SHP77 (cell line): Measurements from ENCODE around the gene GUCA2A.

Experiments
- DNase-seq, 2 experiments: peaks; one replicate each; lab custom pipeline; 2025; lab: John Stamatoyannopoulos, UW

Gene GUCA2A

DNA sequence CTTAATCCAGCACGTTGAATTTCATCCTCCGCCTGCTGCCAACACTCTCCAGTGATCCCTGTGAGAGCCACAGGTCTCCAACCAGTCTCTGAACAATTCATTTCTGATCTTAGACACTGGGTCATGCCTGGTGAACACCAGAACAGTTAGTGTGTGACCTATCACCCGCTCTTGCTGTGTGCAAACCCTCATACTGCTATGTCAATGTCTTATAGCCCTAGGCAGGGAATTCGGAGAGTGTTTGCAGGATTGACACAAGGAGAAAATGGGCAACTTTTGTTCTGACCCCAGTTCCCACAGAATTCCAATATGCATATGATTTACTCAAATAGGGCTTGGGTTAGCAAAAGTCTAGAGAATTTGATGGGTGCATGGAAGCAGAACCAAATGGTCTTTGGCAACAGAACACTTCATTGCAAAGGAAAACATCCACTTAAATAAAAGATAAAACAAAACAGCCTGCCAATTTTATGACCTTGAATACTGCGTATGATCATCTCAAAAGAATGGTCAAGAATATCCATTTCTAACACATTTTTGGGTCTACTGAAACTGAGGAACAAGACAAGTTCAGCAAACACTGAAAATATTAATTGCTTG lies 34.4 kb downstream of the GUCA2A start:
- DNase-seq = no peak

DNA sequence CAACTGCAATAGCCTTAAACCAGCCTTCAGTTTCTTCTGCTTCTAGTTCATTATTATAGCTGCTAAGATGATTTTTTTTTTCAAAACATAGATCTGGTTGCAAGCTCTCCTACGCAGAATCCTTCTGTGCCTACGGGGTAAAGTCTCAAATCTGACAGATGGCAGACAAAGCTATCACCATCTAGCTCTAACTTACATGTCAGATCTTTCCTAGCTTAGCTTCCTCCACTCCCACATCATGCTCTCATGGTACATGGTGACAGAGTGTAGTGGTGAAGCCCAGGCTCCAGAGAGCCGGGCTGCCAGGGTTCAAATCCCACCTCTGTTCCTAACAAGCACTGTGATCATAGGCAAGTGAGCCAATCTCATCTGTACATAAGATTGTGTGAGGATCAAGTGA lies 35.6 kb downstream of the GUCA2A start:
- DNase-seq = no peak

GRCh38 chr1:42128499-42128898 lies 36.0 kb downstream of the GUCA2A start:
- no peak for DNase-seq

DNA sequence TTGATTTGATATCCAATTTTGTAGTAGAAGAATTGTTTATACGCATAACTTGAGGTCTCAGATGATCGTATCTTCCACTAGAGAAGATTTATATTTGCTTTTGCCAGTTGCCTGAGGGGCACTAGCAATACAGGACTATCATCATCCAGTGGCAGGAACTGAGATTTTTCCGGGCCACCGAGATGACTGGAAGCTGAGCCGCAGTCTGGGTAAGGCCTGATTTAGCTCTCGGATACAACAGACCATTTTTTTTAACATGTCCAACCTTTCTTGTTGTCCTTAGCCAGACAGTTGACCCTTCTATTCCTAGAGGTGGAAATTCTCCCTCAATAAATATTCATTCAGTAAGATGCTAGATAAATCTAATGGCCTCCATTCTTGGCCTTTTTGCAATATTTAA lies 36.8 kb downstream of the GUCA2A start:
- DNase-seq = no peak

DNA sequence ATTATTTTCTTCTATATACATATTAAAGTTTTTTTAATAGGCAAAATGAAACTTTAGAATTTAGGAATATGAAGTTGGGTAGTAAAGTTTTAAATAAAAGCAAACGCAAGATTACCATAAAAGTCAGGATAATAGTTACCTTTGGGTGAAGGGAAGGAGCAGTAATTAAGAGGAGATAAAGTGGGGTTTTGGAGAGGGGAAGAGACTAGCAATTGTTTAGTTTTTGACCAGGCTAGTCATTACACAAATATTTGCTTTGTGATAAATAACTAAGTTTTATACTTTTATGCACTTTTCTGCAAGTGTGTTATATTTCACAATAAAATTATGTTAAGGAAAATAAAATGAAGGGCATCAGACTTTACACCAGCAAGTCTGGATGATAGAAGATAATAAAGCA lies 39.0 kb downstream of the GUCA2A start:
- no peak for DNase-seq

GRCh38 chr1:42122408-42122807 lies 42.1 kb downstream of the GUCA2A start:
- DNase-seq = no peak

GRCh38 chr1:42118125-42118524 lies 46.4 kb downstream of the GUCA2A start:
- DNase-seq = no peak

DNA sequence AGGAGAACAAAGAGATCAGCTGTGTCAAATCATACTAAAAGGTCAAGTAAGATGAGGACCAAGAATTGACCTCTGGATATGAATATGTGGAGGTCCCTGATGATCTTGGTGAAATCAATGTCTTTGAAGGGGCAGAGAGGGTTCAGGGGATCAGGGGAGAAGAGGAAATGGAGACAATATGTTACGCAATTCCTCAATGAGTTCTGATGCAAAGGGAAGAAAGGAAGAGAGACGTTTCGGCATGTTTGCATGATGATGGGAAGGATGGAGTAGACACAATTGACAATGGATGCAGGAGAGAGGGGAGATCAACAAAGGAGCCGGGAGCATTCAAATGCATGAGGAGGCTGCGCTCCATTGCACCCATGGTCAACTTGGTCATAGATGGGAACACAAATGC lies 47.3 kb downstream of the GUCA2A start:
- no peak for DNase-seq

DNA sequence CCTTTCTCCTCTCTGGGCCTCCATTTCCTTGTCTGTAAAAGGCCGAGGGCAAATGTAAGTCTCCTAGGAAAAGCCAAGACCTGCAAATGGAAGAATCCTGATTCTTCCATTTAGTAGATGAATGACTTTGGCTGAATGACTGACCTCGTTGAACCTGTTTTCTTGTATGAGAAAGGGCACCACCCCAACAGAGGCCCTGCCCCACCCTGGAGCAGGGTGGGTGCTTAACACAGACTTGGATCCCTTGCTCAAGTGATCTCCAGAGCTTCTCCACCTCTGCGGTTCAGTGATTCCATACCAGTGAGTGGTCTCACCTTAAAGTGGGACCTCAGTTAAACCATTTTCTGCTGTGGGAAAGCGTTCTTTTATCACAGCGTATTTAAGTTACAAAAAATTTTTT lies 50.3 kb downstream of the GUCA2A start:
- no peak for DNase-seq
